ENCODE data around the gene KLHL10.

DNA sequence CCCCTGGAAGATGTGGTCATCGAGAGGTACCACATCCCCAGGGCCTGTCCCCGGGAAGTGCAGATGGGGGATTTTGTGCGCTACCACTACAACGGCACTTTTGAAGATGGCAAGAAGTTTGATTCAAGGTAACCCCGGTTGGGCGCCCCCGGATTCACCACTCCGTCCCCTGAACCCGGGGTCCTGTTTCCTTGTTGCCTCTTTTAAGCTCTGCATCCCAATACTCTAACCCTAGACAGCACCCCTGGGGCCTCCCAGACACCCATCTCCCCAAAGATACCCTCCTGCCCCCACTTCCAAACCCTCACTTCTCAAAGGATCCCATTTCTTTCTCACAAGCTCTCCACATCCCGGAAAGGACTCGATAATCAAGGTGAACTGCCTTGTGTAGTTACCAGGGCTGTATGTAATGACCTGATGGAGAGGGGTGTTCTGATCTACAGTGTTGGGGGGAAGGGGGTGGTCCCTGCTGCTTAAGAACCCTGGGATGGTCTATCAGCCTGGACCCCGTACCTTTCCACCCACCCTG lies 24.4 kb upstream of the KLHL10 start:
- TF ChIP-seq, protein P1, sequence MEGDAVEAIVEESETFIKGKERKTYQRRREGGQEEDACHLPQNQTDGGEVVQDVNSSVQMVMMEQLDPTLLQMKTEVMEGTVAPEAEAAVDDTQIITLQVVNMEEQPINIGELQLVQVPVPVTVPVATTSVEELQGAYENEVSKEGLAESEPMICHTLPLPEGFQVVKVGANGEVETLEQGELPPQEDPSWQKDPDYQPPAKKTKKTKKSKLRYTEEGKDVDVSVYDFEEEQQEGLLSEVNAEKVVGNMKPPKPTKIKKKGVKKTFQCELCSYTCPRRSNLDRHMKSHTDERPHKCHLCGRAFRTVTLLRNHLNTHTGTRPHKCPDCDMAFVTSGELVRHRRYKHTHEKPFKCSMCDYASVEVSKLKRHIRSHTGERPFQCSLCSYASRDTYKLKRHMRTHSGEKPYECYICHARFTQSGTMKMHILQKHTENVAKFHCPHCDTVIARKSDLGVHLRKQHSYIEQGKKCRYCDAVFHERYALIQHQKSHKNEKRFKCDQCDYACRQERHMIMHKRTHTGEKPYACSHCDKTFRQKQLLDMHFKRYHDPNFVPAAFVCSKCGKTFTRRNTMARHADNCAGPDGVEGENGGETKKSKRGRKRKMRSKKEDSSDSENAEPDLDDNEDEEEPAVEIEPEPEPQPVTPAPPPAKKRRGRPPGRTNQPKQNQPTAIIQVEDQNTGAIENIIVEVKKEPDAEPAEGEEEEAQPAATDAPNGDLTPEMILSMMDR (IDR thresholded peaks at IDR 0.05), result no peak
- no peak for TF ChIP-seq POLR2A (IDR thresholded peaks at IDR 0.05)
